Endothelial cell of umbilical vein (primary cell): ENCODE results near the gene C6orf89. TPM values are rescaled to one million over a fixed set of nuclear protein-coding genes. Genes with fewer than 3 reads are reported as not detected.

ENCODE experiments used
- BruUV-seq: library from RNA; stranded (reverse); fragments of 400-500 nt; replicated peaks from 2 replicates; lab custom pipeline; 2021; lab: Mats Ljungman, UMichigan
- CTCF ChIA-PET: fragments of 300-600, 350-600 bp; sonication (Branson Sonifier 250); formaldehyde crosslinking; loops from one replicate; lab custom pipeline; 2021; ENCODE audit warnings: antibody characterized with exemption, inconsistent platforms; lab: Charles Lee
- POLR2A ChIA-PET: fragments of 300-600, 350-600 bp; sonication (Branson Sonifier 250); formaldehyde crosslinking; loops from one replicate; lab custom pipeline; 2021; ENCODE audit warnings: antibody characterized with exemption, inconsistent platforms; lab: Charles Lee
- DNase-seq: peaks from one replicate; pipeline ENCODE4 v3.0.0-alpha.2; 2011; ENCODE audit warnings: low read depth, low spot score
- FAIRE-seq: peaks from 2 replicates; lab custom pipeline; 2011; peaks lifted over from hg19 to GRCh38; lab: Jason Lieb, UNC
- H2AFZ ChIP-seq: 2 replicates; pipeline ENCODE4 v1.6.0; 2012; ENCODE audit warnings: low read depth, low read length, control low read depth, inconsistent platforms
- H3K27ac ChIP-seq: 2 replicates; pipeline ENCODE4 v1.5.1; 2011; ENCODE audit warnings: low read depth, mild to moderate bottlenecking, control low read depth, low read length, moderate library complexity; ENCODE audit not compliant: insufficient read depth
- H3K27me3 ChIP-seq, 2 experiments: 2 replicates each; pipeline versions ENCODE4 v1.6.0 to v1.6.1; 2011; ENCODE audit warnings: low read length in 2 of 2, mixed read lengths in 1 of 2; ENCODE audit not compliant: control insufficient read depth in 2 of 2, insufficient read depth in 2 of 2
- H3K36me3 ChIP-seq, 2 experiments: 2 replicates in 1 of 2; 3 replicates in 1 of 2; pipeline ENCODE4 v1.5.1; 2011; ENCODE audit warnings: low read length in 2 of 2, mild to moderate bottlenecking in 1 of 2, moderate library complexity in 1 of 2; ENCODE audit not compliant: control insufficient read depth in 2 of 2, insufficient read depth in 2 of 2; ENCODE audit errors: extremely low read depth in 1 of 2
- H3K4me1 ChIP-seq: 3 replicates; pipeline ENCODE4 v1.5.1; 2011; ENCODE audit warnings: mild to moderate bottlenecking, low read length; ENCODE audit not compliant: control insufficient read depth, insufficient read depth; ENCODE audit errors: extremely low read depth
- H3K4me2 ChIP-seq: 2 replicates; pipeline ENCODE4 v1.6.1; 2011; ENCODE audit warnings: low read length, control low read depth, mixed read lengths; ENCODE audit not compliant: insufficient read depth
- H3K4me3 ChIP-seq, 3 experiments: fragments of 200-600 bp in 1 of 3; sonication (generic), shearing (Covaris generic) in 1 of 3; replicated peaks in 1 of 3; 2 replicates each; pipeline ENCODE4 v1.5.1; 2011 to 2016; ENCODE audit warnings: control low read depth in 3 of 3, low read length in 3 of 3, mild to moderate bottlenecking in 2 of 3, inconsistent platforms in 1 of 3, low read depth in 1 of 3, moderate library complexity in 1 of 3; ENCODE audit not compliant: insufficient read depth in 1 of 3
- H3K79me2 ChIP-seq: 2 replicates; pipeline ENCODE4 v1.6.0; 2012; ENCODE audit warnings: low read length, inconsistent platforms; ENCODE audit not compliant: control insufficient read depth, insufficient read depth
- H3K9ac ChIP-seq: replicated peaks from 2 replicates; pipeline ENCODE3; 2011; ENCODE audit warnings: low read length, control low read depth; ENCODE audit not compliant: insufficient read depth; ENCODE audit errors: extremely low read depth
- H3K9me1 ChIP-seq: replicated peaks from 3 replicates; pipeline ENCODE4 v1.6.0; 2011; ENCODE audit warnings: mild to moderate bottlenecking, low read length; ENCODE audit not compliant: control insufficient read depth, insufficient read depth; ENCODE audit errors: extremely low read depth
- H3K9me3 ChIP-seq: replicated peaks from 2 replicates; pipeline ENCODE4 v1.5.1; 2012; ENCODE audit warnings: low read length, inconsistent platforms; ENCODE audit not compliant: control insufficient read depth, insufficient read depth
- H4K20me1 ChIP-seq: replicated peaks from 2 replicates; pipeline ENCODE3; 2011; ENCODE audit warnings: mild to moderate bottlenecking, low read length; ENCODE audit not compliant: control insufficient read depth, insufficient read depth; ENCODE audit errors: extremely low read depth
- CTCF ChIP-seq, 2 donors: IDR thresholded peaks; 1 replicate in 1 of 2; 2 replicates in 1 of 2; pipeline ENCODE4 v1.5.1; 2011; ENCODE audit warnings: low read length in 2 of 2, mild to moderate bottlenecking in 2 of 2, moderate library complexity in 2 of 2, control low read depth in 1 of 2, inconsistent platforms in 1 of 2, low read depth in 1 of 2; ENCODE audit not compliant: insufficient read depth in 1 of 2; ENCODE audit errors: extremely low read depth in 1 of 2
- EZH2 ChIP-seq: IDR thresholded peaks from 2 replicates; pipeline ENCODE4 v1.6.1; 2012; ENCODE audit warnings: borderline replicate concordance, low read depth, mild to moderate bottlenecking, moderate library complexity, low read length, inconsistent platforms; ENCODE audit not compliant: severe bottlenecking
- FOS ChIP-seq: IDR thresholded peaks from 2 replicates; pipeline ENCODE4 v1.6.1; 2011; ENCODE audit warnings: mild to moderate bottlenecking, low read length, moderate library complexity, borderline replicate concordance; ENCODE audit not compliant: insufficient read depth
- GATA2 ChIP-seq: IDR thresholded peaks from 2 replicates; pipeline ENCODE4 v1.7.0; 2011; ENCODE audit warnings: low read depth, mild to moderate bottlenecking, moderate library complexity, mixed read lengths, low read length; ENCODE audit not compliant: insufficient read length, insufficient read depth
- JUN ChIP-seq: IDR thresholded peaks from 2 replicates; pipeline ENCODE4 v1.6.1; 2011; ENCODE audit warnings: borderline replicate concordance, low read depth; ENCODE audit not compliant: insufficient read length, insufficient read depth
- MAX ChIP-seq: IDR thresholded peaks from 2 replicates; pipeline ENCODE4 v1.6.1; 2011; ENCODE audit not compliant: insufficient read depth, insufficient read length
- MYC ChIP-seq: IDR thresholded peaks from one replicate; pipeline ENCODE4 v1.6.1; 2011; ENCODE audit warnings: mild to moderate bottlenecking, low read depth, low read length
- POLR2A ChIP-seq: IDR thresholded peaks from 2 replicates; pipeline ENCODE4 v1.6.1; 2012; ENCODE audit warnings: low read depth, mild to moderate bottlenecking, control low read depth, low read length
- POLR2AphosphoS5 ChIP-seq: IDR thresholded peaks from 2 replicates; pipeline ENCODE4 v1.6.1; 2012; ENCODE audit warnings: low read depth, mild to moderate bottlenecking, control low read depth, low read length, moderate library complexity; ENCODE audit not compliant: insufficient read depth
- dilution Hi-C: fragments of 300-500 bp; cut with MboI; formaldehyde crosslinking; loops from one replicate; pipeline ENCODE4 v1.15.0; 2019; ENCODE audit warnings: low sequenced_read_pairs; ENCODE audit not compliant: extremely low pct_ligation_motif_present
- intact Hi-C: fragments of 100-400 bp; cut with micrococcal nuclease; formaldehyde crosslinking; loops from one replicate; pipeline ENCODE4 v1.10.0; 2022
- polyA plus RNA-seq, 4 experiments: library from polyadenylated mRNA; depleted of rRNA in 3 of 4; stranded (reverse) in 3 of 4; unstranded in 1 of 4; fragments of >200 nt; gene quantifications; 2 replicates each; pipeline versions ENCODE4 v1.2.1 to v1.2.3, GENCODE V29; 2011 to 2012; ENCODE audit warnings: missing spikeins in 1 of 4
- total RNA-seq: library from RNA; stranded (reverse); gene quantifications from 2 replicates; pipeline ENCODE4 v1.2.3, GENCODE V29; 2021

The C6orf89 gene
- total and polyA plus RNA-seq, 2 donors (not counting 3 experiments of a cell fraction or from before 2014, with no cell fraction given), result 18.2 to 34.0 TPM

GRCh38 chr6:36937896-36938295 lies 52.1 kb downstream of the C6orf89 start:
- no peak overlapping the region for H3K9ac ChIP-seq
- no peaks in the 10 kb centered on the region for H3K9me3 ChIP-seq
- dilution Hi-C loops (no loop called here), intact Hi-C loops (no loop called here)
- DNase-seq (no peak), FAIRE-seq (no peak)
- H4K20me1 ChIP-seq, result no peaks in the 10 kb centered on the region
- POLR2A ChIA-PET, result interaction anchor here (0.6 kb wide), 1 partner anchor 188 kb away, joined by 5 read pairs; no protein-coding TSS in a partner anchor
- peaks cover 0 to 3% of the 10 kb centered on the region in 2 experiments for H3K27me3 ChIP-seq
- H3K9me1 ChIP-seq, result no peaks in the 10 kb centered on the region
- H3K4me3 ChIP-seq, result no peak overlapping the region
- peaks cover 6% of the 10 kb centered on the region for H3K4me1 ChIP-seq
- no peak overlapping the region for H3K27ac ChIP-seq
- TF ChIP-seq EZH2, result no peak
- no peak for TF ChIP-seq FOS
- no peak for TF ChIP-seq JUN
- TF ChIP-seq POLR2AphosphoS5, result no peak
- TF ChIP-seq MYC, result no peak
- TF ChIP-seq POLR2A, result no peak
- TF ChIP-seq GATA2, result no peak
- TF ChIP-seq MAX, result no peak
- no peak for TF ChIP-seq CTCF (IDR thresholded peaks at IDR 0.05; ENCODE audit: extremely low read depth in 1 of 2, insufficient read depth in 1 of 2, low read depth in 1 of 2, low read length in 2 of 2)
- CTCF ChIA-PET, result no interaction called here
- BruUV-seq, result no TSS peak
- H3K36me3 ChIP-seq, result no peaks in the 10 kb centered on the region
- no peak overlapping the region for H3K4me2 ChIP-seq
- H2AFZ ChIP-seq, result no peak overlapping the region
- no peaks in the 10 kb centered on the region for H3K79me2 ChIP-seq
